Breast epithelium (tissue), 3 donors: Measurements from ENCODE around the gene PDGFC.

ENCODE experiments used
- CTCF ChIP-seq, 3 donors: fragments of 450-650 bp; IDR thresholded peaks; one replicate each; pipeline ENCODE4 v1.5.1; 2016 to 2017; ENCODE audit warnings: antibody characterized with exemption in 3 of 3, mild to moderate bottlenecking in 3 of 3, moderate library complexity in 3 of 3
- POLR2A ChIP-seq: fragments of 450-650 bp; IDR thresholded peaks from one replicate; pipeline ENCODE4 v1.6.1; 2016; ENCODE audit warnings: antibody characterized with exemption, mild to moderate bottlenecking, moderate library complexity
- POLR2AphosphoS5 ChIP-seq, 3 donors: sonication (generic); formaldehyde crosslinking; IDR thresholded peaks; one replicate each; pipeline ENCODE4 v1.6.1; 2017; ENCODE audit warnings: antibody characterized with exemption in 3 of 3

GRCh38 chr4:156886481-156886880 lies 85.1 kb downstream of the PDGFC start:
- TF ChIP-seq CTCF (IDR thresholded peaks at IDR 0.05) (no peak), POLR2AphosphoS5 (IDR thresholded peaks at IDR 0.05) (no peak), POLR2A (no peak)
